Dermis microvascular lymphatic vessel endothelial cell (primary cell): ENCODE results near the gene ZNF414. TPM values are rescaled to one million over a fixed set of nuclear protein-coding genes. Genes with fewer than 3 reads are reported as not detected.
"Not testable (repeated sequence)": the region's sequence is repeated elsewhere in the genome, so short reads cannot be mapped to it uniquely, and the experiment has no call there.

Source experiments
- DNase-seq, 2 donors: peaks; one replicate each; pipeline versions ENCODE4 v3.0.0 to v3.0.0-alpha.2; 2010; ENCODE audit warnings: low read depth in 2 of 2
- total RNA-seq: library from RNA; depleted of rRNA; stranded (reverse); fragments of >200 nt; gene quantifications from 2 replicates; pipeline ENCODE4 v1.2.1, GENCODE V29; 2014

Gene ZNF414
- 3.3 and 5.8 TPM in 2 replicates for total RNA-seq

GRCh38 chr19:8513687-8514504 lies at the start of gene ZNF414:
Gene ZNF414 (minus strand): TSS chr19:8514167. CDS start chr19:8514046, 121 bp downstream.
- peak; percentile 76 to 90 for DNase-seq

GRCh38 chr19:8561075-8561764 lies 47.3 kb upstream of the ZNF414 start:
- no peak for DNase-seq

- no peak for DNase-seq
These were observed 44.4 kb upstream of the ZNF414 start for GRCh38 chr19:8558325-8558724.

- DNase-seq, result no peak
These were observed 43.8 kb upstream of the ZNF414 start for GRCh38 chr19:8557642-8558238.

- not testable (repeated sequence) for DNase-seq
These were observed 39.8 kb upstream of the ZNF414 start for GRCh38 chr19:8553729-8554128.

DNA sequence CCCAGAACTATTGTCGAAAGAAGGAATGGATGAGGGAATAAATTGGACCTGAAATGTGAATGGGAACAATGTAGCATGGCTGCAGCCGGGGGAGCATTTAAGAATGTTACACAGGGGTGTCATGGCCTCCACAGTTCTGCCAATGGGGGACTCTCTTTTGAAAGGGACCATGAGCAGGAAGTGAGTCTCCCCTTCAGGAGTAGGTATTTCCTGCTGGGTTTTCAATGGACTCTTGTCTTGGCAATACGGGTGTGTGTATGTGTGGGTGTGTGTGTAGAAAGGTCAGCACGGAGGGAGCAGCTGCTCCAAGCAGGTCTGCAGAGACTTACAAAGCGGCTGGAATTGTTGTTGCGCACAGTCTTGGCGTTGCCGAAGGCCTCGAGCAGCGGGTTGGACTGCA lies 38.8 kb upstream of the ZNF414 start:
- DNase-seq, result peak in 1 of 2 donors; percentile 13

- DNase-seq, result no peak
These were observed 36.1 kb upstream of the ZNF414 start for GRCh38 chr19:8550070-8550469.

- DNase-seq, result no peak
These were observed 31.8 kb upstream of the ZNF414 start for GRCh38 chr19:8545743-8546142.

DNA sequence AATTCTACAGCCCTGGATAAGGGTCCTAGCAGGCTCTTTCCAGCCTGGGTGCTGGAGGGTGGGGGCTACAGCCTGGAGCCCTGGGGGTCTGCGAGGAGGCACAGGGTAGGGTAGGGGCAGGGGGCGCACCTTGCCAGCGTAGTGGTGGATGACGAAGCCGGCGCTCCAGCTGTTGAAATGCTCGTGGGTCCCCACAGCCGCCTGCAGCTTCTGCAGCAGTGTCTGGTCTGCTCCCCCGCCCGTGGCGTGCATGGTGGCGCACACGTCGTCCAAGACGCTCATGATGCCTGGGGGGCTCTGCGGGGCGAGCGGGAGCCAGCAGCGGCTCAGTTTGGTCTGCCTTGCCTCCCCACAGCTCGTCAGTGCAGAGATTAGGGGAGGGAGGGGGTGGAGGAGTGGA lies 30.2 kb upstream of the ZNF414 start:
- DNase-seq, result no peak

- DNase-seq, result no peak
These were observed 25.7 kb upstream of the ZNF414 start for GRCh38 chr19:8539621-8540149.

GRCh38 chr19:8537099-8537498 lies 23.1 kb upstream of the ZNF414 start:
- no peak for DNase-seq

DNA sequence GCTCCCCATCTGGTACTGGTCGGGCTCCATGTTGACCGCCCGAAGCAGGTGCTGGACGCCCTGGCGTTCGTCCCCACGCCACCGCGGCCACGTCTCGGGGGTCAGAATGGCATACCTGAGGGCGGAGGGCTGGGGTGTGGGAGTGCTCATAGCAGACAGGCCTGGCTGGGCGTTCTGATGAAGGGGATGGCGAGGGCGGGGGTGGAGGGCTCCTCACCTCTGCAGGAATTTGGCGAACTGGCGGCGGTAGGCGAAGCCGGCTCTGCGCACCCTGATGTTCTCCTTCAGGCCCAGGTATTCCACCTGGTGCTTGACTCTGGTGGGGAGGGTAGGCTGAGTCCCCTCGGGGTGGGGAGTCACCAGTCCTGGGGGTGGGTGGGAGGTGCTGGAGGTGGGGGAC lies 22.3 kb upstream of the ZNF414 start:
- no peak for DNase-seq

DNA sequence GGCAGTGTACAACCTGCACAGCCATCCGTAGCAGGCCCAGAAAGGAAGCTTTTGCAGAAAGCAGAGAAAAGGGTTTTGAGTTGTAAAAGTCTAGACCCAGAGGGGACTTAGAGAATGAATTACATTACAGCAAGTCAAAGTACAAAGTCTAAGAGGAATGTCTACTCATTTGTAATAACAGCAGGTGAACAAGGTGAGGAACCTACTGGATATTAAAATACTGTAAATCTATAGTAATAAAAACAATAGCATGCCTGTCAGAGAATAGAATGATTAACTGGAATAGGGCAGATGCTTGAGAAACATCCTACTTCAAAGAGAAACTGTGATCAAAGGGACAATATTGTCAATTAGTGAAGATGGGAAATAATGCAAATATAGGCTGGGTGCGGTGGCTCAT lies 18.3 kb upstream of the ZNF414 start:
- no peak for DNase-seq

DNA sequence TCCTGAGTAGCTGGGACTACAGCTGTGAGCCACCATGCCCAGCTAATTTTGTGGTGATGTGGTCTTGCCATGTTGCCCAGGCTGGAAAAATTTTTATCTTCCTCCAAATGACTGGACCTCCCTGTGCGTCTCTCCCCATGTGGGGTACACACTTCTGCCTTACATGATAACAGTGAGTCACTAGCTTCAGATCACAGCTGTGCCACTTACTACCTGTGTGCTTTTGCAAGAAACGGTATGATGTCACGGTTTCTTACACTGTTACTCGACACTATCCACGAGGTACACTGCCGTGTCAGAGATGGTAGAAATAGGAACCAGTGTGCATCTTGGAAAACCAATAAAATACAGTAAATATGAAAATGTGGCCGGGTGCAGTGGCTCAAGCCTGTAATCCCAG lies 17.5 kb upstream of the ZNF414 start:
- DNase-seq, result no peak

- DNase-seq, result no peak
These were observed 16.2 kb upstream of the ZNF414 start for GRCh38 chr19:8530061-8530679.

DNA sequence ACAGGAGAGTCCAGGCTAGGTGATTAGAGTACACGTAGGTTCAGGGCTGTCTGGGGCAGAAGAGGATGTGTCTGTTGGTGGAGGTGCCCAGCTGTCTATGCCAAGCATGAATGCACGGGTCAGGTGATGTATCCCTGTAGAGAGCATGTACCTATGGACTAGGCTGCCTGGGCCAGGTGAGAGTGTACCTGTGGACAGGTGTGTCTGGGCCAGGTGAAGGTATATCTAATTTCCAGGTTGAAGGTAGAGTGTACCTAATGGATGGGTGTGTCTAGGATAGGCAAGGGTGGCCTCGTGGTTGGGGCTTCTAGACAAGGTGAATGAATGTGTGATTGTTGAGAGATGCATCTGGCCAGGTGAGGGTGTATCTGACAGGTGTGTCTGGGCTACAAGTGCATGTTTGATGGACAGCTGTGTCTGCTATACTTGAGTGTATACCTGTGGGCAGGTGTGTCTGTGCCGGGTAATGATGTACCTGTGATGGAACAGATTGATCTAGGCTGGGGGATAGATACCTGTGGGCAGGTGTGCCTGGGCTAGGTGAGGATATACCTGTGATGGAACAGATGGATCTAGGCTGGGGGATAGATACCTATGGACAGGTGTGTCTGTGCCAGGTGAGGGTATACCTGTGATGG lies 15.5 kb upstream of the ZNF414 start:
- DNase-seq, result no peak

DNA sequence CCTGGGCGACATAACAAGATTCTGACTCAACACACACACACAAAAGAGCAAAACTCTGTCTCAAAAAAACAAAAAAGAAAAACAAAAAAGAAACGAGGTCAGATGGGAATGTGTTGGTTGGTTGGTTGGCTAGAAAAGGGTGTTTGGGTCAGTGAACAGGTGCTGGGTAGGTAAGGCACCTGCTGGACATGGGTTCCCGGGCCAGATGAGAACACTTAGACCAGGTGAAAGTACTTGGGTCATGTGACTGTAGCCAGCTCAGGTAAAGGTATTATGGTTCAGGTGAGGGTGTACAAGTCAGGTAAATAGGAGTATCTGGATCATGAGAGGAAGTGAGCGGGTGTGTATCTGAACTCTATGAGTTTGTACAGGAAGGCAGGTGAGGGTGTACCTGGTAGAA lies 14.5 kb upstream of the ZNF414 start:
- DNase-seq, result no peak

DNA sequence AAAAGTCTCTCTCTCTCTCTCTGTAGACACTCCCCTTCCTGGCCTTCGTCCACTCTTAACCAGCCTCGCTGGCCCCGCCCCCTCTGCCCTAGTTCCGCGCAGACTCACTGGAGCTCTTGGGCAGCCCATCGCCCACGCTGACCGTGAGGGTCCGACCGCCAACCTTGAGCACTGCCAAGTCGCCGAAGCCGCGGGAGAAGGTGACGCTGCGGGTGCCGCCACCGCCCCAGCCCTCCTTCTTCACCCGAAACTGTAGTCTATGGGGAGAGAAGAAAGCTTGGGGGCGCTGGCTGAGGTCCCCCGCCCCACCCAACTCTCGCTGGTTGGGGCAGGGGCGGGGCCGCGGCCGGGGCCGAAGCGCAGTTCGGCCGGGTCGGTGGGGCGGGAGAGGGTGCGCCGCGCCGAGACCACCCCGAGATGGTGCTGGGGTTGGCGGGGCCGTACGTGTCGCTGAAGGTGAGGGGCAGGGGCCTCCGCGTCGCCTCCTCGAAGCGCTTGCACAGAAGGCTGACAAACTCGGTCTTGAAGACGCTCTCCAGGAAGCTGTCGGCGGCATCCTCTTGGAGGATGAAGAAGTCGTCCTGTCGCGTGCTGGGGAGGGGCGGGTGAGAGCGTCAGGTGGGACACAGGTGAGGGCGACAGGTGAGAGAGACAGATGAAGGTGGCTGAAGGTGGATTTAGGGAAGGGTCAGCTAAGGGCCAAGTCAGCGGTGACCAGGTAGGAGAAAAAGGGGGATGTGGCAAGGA lies 12.6 kb upstream of the ZNF414 start:
- DNase-seq, result peak; percentile 74 to 92

- DNase-seq, result no peak
These were observed 11.4 kb upstream of the ZNF414 start for GRCh38 chr19:8525401-8525684.

- no peak for DNase-seq
These were observed 5.4 kb upstream of the ZNF414 start for GRCh38 chr19:8519388-8519787.

GRCh38 chr19:8518536-8518935 lies 4.6 kb upstream of the ZNF414 start:
- no peak for DNase-seq
